Trophoblast cell (in vitro differentiated cells and primary cell): ENCODE results near the gene TNFAIP1.

Experiments used
- DNase-seq, 2 donors: peaks; one replicate each; pipeline ENCODE4 v3.0.0-alpha.2; 2016
- H2AFZ ChIP-seq: 2 replicates; pipeline ENCODE4 v1.6.1; 2013; ENCODE audit warnings: low read length, moderate library complexity, mild to moderate bottlenecking; ENCODE audit not compliant: insufficient read depth, poor library complexity
- H2AK5ac ChIP-seq: 2 replicates; pipeline ENCODE4 v1.6.1; 2013; ENCODE audit warnings: mild to moderate bottlenecking, low read length
- H2BK120ac ChIP-seq: 2 replicates; pipeline ENCODE4 v1.6.1; 2013; ENCODE audit warnings: low read length, mild to moderate bottlenecking, moderate library complexity; ENCODE audit not compliant: insufficient read depth, poor library complexity
- H2BK12ac ChIP-seq: 2 replicates; pipeline ENCODE4 v1.6.1; 2013; ENCODE audit warnings: mild to moderate bottlenecking, low read length, moderate library complexity
- H2BK5ac ChIP-seq: 2 replicates; pipeline ENCODE4 v1.6.1; 2013; ENCODE audit warnings: low read length, low read depth, moderate library complexity, mild to moderate bottlenecking; ENCODE audit not compliant: poor library complexity
- H3K14ac ChIP-seq: 2 replicates; pipeline ENCODE4 v1.6.1; 2013; ENCODE audit warnings: mild to moderate bottlenecking, low read length
- H3K18ac ChIP-seq: 2 replicates; pipeline ENCODE4 v1.6.1; 2013; ENCODE audit warnings: mild to moderate bottlenecking, low read length
- H3K23ac ChIP-seq: 2 replicates; pipeline ENCODE4 v1.6.1; 2013; ENCODE audit warnings: low read length
- H3K27ac ChIP-seq: 2 replicates; pipeline ENCODE4 v1.5.1; 2013; ENCODE audit warnings: low read depth, mild to moderate bottlenecking, inconsistent platforms, low read length, moderate library complexity
- H3K27me3 ChIP-seq: 2 replicates; pipeline ENCODE4 v1.6.1; 2013; ENCODE audit warnings: inconsistent platforms, mild to moderate bottlenecking, low read length, moderate library complexity; ENCODE audit not compliant: insufficient read depth
- H3K36me3 ChIP-seq, 2 experiments: 1 replicate in 1 of 2; 2 replicates in 1 of 2; pipeline ENCODE4 v1.6.1; 2013; ENCODE audit warnings: low read length in 2 of 2, mild to moderate bottlenecking in 2 of 2, moderate library complexity in 1 of 2; ENCODE audit not compliant: insufficient read depth in 2 of 2, control insufficient read depth in 1 of 2
- H3K4ac ChIP-seq: 2 replicates; pipeline ENCODE4 v1.6.1; 2013; ENCODE audit warnings: low read depth, mild to moderate bottlenecking, low read length, moderate library complexity
- H3K4me1 ChIP-seq, 2 experiments: 1 replicate in 1 of 2; 2 replicates in 1 of 2; pipeline ENCODE4 v1.6.1; 2013; ENCODE audit warnings: low read length in 2 of 2, mild to moderate bottlenecking in 2 of 2, moderate library complexity in 1 of 2; ENCODE audit not compliant: insufficient read depth in 2 of 2, control insufficient read depth in 1 of 2
- H3K4me2 ChIP-seq: 2 replicates; pipeline ENCODE4 v1.6.1; 2013; ENCODE audit warnings: inconsistent platforms, mild to moderate bottlenecking, low read length, moderate library complexity
- H3K4me3 ChIP-seq: 2 replicates; pipeline ENCODE4 v1.5.1; 2013; ENCODE audit warnings: mild to moderate bottlenecking, low read depth, low read length, inconsistent platforms
- H3K79me1 ChIP-seq: one replicate; pipeline ENCODE4 v1.6.1; 2013; ENCODE audit warnings: low read length
- H3K79me2 ChIP-seq: 2 replicates; pipeline ENCODE4 v1.6.1; 2013; ENCODE audit warnings: low read length, mild to moderate bottlenecking; ENCODE audit not compliant: control insufficient read depth, insufficient read depth, poor library complexity
- H3K9ac ChIP-seq: 2 replicates; pipeline ENCODE4 v1.6.1; 2013; ENCODE audit warnings: mild to moderate bottlenecking, low read length
- H3K9me3 ChIP-seq: 2 replicates; pipeline ENCODE4 v1.6.1; 2013; ENCODE audit warnings: low read depth, mild to moderate bottlenecking, control low read depth, inconsistent platforms, low read length; ENCODE audit not compliant: insufficient read depth
- H4K12ac ChIP-seq: 2 replicates; pipeline ENCODE4 v1.6.1; 2013; ENCODE audit warnings: low read depth, mild to moderate bottlenecking, low read length, moderate library complexity
- H4K8ac ChIP-seq: 2 replicates; pipeline ENCODE4 v1.6.1; 2013; ENCODE audit warnings: low read depth, mild to moderate bottlenecking, low read length, moderate library complexity
- H4K91ac ChIP-seq: one replicate; pipeline ENCODE4 v1.6.1; 2013; ENCODE audit warnings: low read depth, mild to moderate bottlenecking, low read length, moderate library complexity
- WGBS: extraction: QIAGEN DNeasy Blood & Tissue Kit; methylation state at CpG from one replicate; pipeline ENCODE4 v1.1.7; 2013; ENCODE audit warnings: missing lambda C conversion rate; ENCODE audit not compliant: insufficient read length, insufficient coverage; ENCODE audit errors: extremely low coverage; 5-methylcytosine and 5-hydroxymethylcytosine counted together

TNFAIP1 gene

GRCh38 chr17:28370035-28370743 is 34.6 kb downstream of the TNFAIP1 start, which contains the start of gene VTN:
Gene VTN (minus strand): TSS chr17:28370307. CDS start chr17:28370203, 104 bp downstream.
- Histone ChIP-seq H3K27me3 (peaks cover 21% of the 10 kb centered on the region), H3K4me2 (peak within 1 kb of the TSS; percentile 63), H4K12ac (no peak within 1 kb of the TSS), H4K8ac (peak within 1 kb of the TSS; percentile 4), H2BK5ac (no peak within 1 kb of the TSS), H3K79me2 (no peaks in the 10 kb centered on the region), H4K91ac (peak within 1 kb of the TSS; percentile 54), H3K36me3 (peaks cover 0 to 2% of the 10 kb centered on the region in 2 experiments), H3K18ac (no peak within 1 kb of the TSS), H3K9me3 (no peaks in the 10 kb centered on the region), H2BK12ac (peak within 1 kb of the TSS; percentile 47), H3K4ac (no peak within 1 kb of the TSS), H3K14ac (no peak within 1 kb of the TSS), H3K4me1 (peaks cover 16 to 22% of the 10 kb centered on the region in 2 experiments), H2BK120ac (no peak within 1 kb of the TSS), H2AFZ (no peak within 1 kb of the TSS), H3K4me3 (no peak within 1 kb of the TSS), H3K79me1 (no peaks in the 10 kb centered on the region), H2AK5ac (no peak within 1 kb of the TSS), H3K27ac (no peak within 1 kb of the TSS), H3K23ac (no peak within 1 kb of the TSS), H3K9ac (no peak within 1 kb of the TSS)
- WGBS, result no CpG with 5 or more reads among the region's 8 CpGs
- DNase-seq, result peak; percentile 27 to 64

- H3K14ac ChIP-seq, result no peak overlapping the region
- no peak overlapping the region for H3K18ac ChIP-seq
- H3K79me1 ChIP-seq, result no peaks in the 10 kb centered on the region
- H3K4me2 ChIP-seq, result peak overlapping the region; percentile 63
- H3K23ac ChIP-seq, result no peak overlapping the region
- H4K12ac ChIP-seq, result no peak overlapping the region
- peaks cover 0 to 2% of the 10 kb centered on the region in 2 experiments for H3K36me3 ChIP-seq
- no peak overlapping the region for H2BK120ac ChIP-seq
- H3K27me3 ChIP-seq, result peaks cover 21% of the 10 kb centered on the region
- H3K4me3 ChIP-seq, result no peak overlapping the region
- peaks cover 16 to 22% of the 10 kb centered on the region in 2 experiments for H3K4me1 ChIP-seq
- WGBS, result no CpG with 5 or more reads among the region's 1 CpG
- no peak overlapping the region for H4K8ac ChIP-seq
- no peak overlapping the region for H2BK5ac ChIP-seq
- DNase-seq, result no peak
- no peak overlapping the region for H4K91ac ChIP-seq
- H3K9me3 ChIP-seq, result no peaks in the 10 kb centered on the region
- H3K4ac ChIP-seq, result no peak overlapping the region
- H3K27ac ChIP-seq, result no peak overlapping the region
- no peaks in the 10 kb centered on the region for H3K79me2 ChIP-seq
- no peak overlapping the region for H2AK5ac ChIP-seq
- H2BK12ac ChIP-seq, result no peak overlapping the region
- H2AFZ ChIP-seq, result no peak overlapping the region
- no peak overlapping the region for H3K9ac ChIP-seq
Measured at GRCh38 chr17:28370744-28371103, 35.2 kb downstream of the TNFAIP1 start.

DNA sequence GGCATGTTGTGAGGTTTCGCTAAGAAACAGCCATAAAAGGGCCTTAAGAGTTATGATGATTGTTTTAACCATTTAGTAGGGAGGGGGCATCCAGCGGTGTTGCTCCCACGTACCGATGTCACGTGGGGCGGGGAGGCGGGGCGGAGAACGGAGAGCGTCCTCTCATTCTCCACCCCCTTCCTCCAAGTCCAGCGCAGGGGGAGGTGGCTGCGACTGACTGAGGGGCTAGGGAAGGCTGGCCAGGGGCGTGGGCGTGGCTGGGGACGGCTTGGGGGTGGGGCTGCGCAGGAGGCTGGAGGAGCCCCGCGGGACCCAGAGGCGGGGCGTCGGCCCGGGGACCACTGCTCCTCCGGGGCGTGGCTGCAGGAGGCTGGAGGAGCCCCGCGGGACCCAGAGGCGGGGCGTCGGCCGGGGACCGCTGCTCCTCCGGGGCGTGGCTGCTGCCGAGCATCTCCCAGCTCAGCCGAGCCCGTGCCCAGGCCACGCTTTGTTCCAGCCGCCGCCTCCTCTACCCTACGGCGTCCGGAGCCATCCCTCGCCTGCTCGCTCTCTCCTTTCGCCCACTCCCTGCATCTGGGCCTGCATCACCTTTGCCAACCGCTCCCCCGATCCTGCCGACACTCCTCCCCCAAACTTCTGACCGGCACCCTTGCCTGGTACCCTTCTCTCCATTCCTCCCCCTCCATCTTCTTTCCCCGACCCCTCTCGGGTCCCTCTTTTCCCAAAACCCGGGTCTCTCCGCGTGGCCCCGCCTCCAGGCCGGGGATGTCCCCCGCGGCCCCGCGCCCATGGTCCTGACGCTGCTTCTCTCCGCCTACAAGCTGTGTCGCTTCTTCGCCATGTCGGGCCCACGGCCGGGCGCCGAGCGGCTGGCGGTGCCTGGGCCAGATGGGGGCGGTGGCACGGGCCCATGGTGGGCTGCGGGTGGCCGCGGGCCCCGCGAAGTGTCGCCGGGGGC is 36.0 kb downstream of the TNFAIP1 start, which contains the start of gene SARM1:
Gene SARM1 (plus strand): TSS at position 450 of the 958 bp plus-strand sequence. CDS start 339 bp downstream, at position 789.
- no CpG with 5 or more reads among the region's 80 CpGs for WGBS
- peak within 1 kb of the TSS; percentile 52 for H3K4me3 ChIP-seq
- no peak within 1 kb of the TSS for H3K23ac ChIP-seq
- no peak within 1 kb of the TSS for H3K18ac ChIP-seq
- no peak within 1 kb of the TSS for H3K14ac ChIP-seq
- no peak within 1 kb of the TSS for H3K9ac ChIP-seq
- peaks cover 21% of the 10 kb centered on the region for H3K27me3 ChIP-seq
- H3K79me2 ChIP-seq, result no peaks in the 10 kb centered on the region
- H4K12ac ChIP-seq, result no peak within 1 kb of the TSS
- H2BK5ac ChIP-seq, result no peak within 1 kb of the TSS
- no peaks in the 10 kb centered on the region for H3K9me3 ChIP-seq
- H4K91ac ChIP-seq, result no peak within 1 kb of the TSS
- H2AFZ ChIP-seq, result no peak within 1 kb of the TSS
- H3K4ac ChIP-seq, result no peak within 1 kb of the TSS
- H3K36me3 ChIP-seq, result peaks cover 0 to 2% of the 10 kb centered on the region in 2 experiments
- H3K79me1 ChIP-seq, result no peaks in the 10 kb centered on the region
- H3K27ac ChIP-seq, result no peak within 1 kb of the TSS
- H2BK120ac ChIP-seq, result no peak within 1 kb of the TSS
- no peak for DNase-seq
- H3K4me2 ChIP-seq, result peak within 1 kb of the TSS; percentile 63
- no peak within 1 kb of the TSS for H2BK12ac ChIP-seq
- peaks cover 16 to 22% of the 10 kb centered on the region in 2 experiments for H3K4me1 ChIP-seq
- H2AK5ac ChIP-seq, result no peak within 1 kb of the TSS
- no peak within 1 kb of the TSS for H4K8ac ChIP-seq

- no peak overlapping the region for H3K27ac ChIP-seq
- H4K91ac ChIP-seq, result no peak overlapping the region
- no peaks in the 10 kb centered on the region for H3K79me1 ChIP-seq
- H3K18ac ChIP-seq, result no peak overlapping the region
- no peaks in the 10 kb centered on the region for H3K79me2 ChIP-seq
- no peak overlapping the region for H2AK5ac ChIP-seq
- H3K9me3 ChIP-seq, result no peaks in the 10 kb centered on the region
- H3K4me2 ChIP-seq, result peak overlapping the region; percentile 63
- DNase-seq, result no peak
- peak overlapping the region; percentile 52 for H3K4me3 ChIP-seq
- peaks cover 21% of the 10 kb centered on the region for H3K27me3 ChIP-seq
- no peak overlapping the region for H2AFZ ChIP-seq
- no peak overlapping the region for H3K23ac ChIP-seq
- no peak overlapping the region for H4K12ac ChIP-seq
- no CpG with 5 or more reads among the region's 53 CpGs for WGBS
- peaks cover 0 to 1% of the 10 kb centered on the region in 2 experiments for H3K36me3 ChIP-seq
- H4K8ac ChIP-seq, result no peak overlapping the region
- no peak overlapping the region for H2BK12ac ChIP-seq
- H2BK120ac ChIP-seq, result no peak overlapping the region
- no peak overlapping the region for H3K4ac ChIP-seq
- H3K4me1 ChIP-seq, result peaks cover 16 to 22% of the 10 kb centered on the region in 2 experiments
- no peak overlapping the region for H3K9ac ChIP-seq
- H3K14ac ChIP-seq, result no peak overlapping the region
- no peak overlapping the region for H2BK5ac ChIP-seq
Measured at GRCh38 chr17:28372203-28372944, 36.8 kb downstream of the TNFAIP1 start.
